Choroid plexus epithelial cell (primary cell): ENCODE data around the gene NUP62.
"Not testable (repeated sequence)": the region's sequence is repeated elsewhere in the genome, so short reads cannot be mapped to it uniquely, and the experiment has no call there.

Experiments
- DNase-seq: peaks from one replicate; pipeline ENCODE4 v3.0.0-alpha.2; 2010; ENCODE audit warnings: low read depth
- H3K4me3 ChIP-seq: 2 replicates; pipeline ENCODE4 v1.5.1; 2011; ENCODE audit warnings: low read depth, mild to moderate bottlenecking, control low read depth, low read length, moderate library complexity
- CTCF ChIP-seq: conservative IDR thresholded peaks from 2 replicates; pipeline ENCODE4 v1.5.1; 2011; ENCODE audit warnings: low read depth, mild to moderate bottlenecking, control low read depth, inconsistent platforms, low read length, moderate library complexity

The NUP62 gene

GRCh38 chr19:49950956-49951526 is 21.7 kb upstream of the NUP62 start:
- TF ChIP-seq CTCF = no peak
- no peak overlapping the region for H3K4me3 ChIP-seq
- DNase-seq = no peak

- DNase-seq = no peak
- no peak for TF ChIP-seq CTCF
- no peak overlapping the region for H3K4me3 ChIP-seq
Observed at GRCh38 chr19:49950590-49950948, 21.3 kb upstream of the NUP62 start.

DNA sequence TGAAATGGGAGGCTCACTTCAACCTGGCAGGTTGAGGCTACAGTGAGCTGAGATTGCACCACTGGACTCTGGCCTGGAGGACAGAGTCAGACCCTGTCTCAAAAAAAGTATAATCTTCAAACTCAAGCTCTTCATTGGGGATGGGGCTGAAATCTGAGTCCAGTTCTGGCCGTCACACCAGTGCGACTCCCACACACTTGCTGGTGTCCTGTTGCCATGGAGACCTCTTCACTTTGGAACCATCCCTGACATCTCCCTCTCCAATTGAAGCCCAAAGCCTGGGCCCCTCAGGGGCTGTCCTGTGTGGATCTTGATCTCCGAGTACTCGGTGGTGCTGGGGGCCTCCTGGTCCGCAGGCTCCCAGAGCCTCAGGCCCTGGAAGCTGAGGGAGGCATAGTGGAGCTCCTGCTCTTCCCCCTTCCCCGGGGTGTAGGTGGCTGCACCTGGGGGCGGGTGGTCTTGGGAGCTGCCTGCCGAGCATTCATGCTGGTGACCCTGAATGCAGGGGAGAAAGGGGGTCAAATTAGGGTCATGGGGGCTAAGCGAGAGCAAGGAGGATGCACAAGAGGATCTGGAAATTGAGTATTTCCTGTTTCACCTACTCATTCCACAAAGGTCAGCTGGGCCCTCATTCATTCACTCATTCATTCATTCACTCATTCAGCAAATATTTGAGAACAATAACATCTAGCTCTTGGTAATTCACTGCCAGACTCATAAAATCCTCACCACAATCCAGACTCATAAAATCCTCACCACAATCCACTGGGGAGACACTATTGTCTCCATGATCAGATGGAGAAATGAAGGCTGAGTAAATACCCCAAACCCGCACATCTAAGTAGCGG is 20.7 kb upstream of the NUP62 start:
- TF ChIP-seq CTCF = no peak
- DNase-seq = no peak
- H3K4me3 ChIP-seq = no peak overlapping the region

DNA sequence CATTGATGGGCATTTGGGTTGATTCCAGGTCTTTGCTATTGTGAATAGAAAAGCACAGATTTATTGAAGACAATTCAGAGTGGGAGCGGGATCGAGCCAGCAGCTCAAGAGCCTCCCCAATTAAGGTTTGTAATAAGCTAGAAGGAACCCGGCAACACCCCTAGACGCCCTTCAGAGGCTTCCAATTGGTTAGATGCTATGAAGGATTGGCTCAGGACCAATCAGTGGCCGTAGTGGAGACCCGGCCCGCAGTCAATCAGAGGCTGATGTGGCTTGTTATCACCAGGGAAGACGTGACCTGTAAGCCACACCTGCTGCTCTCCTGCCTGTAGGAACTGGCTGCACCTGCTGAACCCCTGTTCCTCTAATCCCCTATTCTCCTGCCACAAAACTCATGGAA is 17.1 kb upstream of the NUP62 start:
- no peak overlapping the region for H3K4me3 ChIP-seq
- DNase-seq = no peak
- no peak for TF ChIP-seq CTCF

DNA sequence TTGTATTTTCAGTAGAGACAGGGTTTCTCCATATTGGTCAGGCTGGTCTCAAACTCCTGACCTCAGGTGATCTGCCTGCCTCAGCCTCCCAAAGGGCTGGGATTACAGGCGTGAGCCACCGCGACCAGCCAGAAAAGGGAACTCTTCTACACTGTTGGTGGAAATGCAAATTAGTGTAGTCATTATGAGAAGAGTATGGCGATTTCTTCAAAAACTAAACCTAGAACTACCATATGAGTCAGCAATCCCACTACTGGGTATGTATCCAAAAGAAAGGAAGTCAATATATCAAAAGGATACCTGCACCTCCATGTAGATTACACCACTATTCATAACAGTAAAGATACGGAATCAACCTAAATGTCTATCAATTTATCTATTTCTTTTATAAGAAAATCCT is 15.3 kb upstream of the NUP62 start:
- H3K4me3 ChIP-seq, DNase-seq: not testable (repeated sequence)

DNA sequence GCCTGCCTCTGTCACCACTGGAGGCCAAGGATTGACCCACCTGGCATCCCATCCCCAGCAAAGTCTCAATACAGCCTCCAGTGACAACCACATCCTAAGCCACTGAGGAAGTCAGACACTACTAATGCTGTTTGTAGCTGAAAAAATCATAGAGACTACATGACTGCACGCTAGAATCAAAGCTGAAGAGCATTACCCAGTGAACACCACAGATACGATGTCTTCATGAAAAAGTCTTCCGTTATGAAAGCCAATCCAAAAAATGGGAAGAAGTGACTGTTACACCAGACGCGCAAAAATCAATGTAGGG is 11.1 kb upstream of the NUP62 start:
- no peak overlapping the region for H3K4me3 ChIP-seq
- no peak for DNase-seq
- TF ChIP-seq CTCF = no peak

DNA sequence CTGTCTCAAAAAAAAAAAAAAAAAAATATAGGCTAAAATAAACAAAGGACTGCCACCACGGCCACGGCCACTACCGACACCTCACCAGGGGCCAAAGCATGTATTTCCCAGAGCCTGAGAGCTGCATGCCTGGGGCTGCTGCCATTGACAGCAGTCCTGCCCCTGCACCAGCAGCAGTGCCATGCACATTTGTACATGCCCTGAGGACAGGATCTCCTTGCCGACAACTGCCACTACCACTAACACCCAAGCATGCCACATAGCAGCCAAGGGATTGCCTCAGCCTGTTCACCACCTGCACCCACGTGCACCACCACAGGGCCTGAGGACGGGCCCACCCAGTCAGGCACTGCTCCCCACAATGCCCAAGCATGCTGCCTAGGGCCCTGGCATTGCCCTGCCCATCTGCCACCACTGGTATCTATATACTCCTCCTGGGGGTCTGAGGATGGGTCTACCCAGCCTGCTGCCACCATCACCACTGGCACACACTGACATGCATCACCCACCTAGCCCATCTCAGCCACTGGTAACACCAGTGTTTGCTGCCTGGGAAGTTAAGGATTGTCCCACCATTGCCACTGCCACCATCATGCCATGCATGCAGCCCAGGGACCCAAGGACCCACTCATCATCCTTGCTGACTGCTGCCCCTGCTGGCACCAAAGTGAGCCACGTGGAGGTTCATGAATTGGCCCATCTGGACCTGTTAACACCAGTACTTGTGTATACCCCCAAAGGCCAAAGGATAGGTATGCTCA is 10.6 kb upstream of the NUP62 start:
- peak; percentile 29 for TF ChIP-seq CTCF
- no peak overlapping the region for H3K4me3 ChIP-seq
- no peak for DNase-seq
